ENCODE data around the gene STUB1.

Gene STUB1

DNA sequence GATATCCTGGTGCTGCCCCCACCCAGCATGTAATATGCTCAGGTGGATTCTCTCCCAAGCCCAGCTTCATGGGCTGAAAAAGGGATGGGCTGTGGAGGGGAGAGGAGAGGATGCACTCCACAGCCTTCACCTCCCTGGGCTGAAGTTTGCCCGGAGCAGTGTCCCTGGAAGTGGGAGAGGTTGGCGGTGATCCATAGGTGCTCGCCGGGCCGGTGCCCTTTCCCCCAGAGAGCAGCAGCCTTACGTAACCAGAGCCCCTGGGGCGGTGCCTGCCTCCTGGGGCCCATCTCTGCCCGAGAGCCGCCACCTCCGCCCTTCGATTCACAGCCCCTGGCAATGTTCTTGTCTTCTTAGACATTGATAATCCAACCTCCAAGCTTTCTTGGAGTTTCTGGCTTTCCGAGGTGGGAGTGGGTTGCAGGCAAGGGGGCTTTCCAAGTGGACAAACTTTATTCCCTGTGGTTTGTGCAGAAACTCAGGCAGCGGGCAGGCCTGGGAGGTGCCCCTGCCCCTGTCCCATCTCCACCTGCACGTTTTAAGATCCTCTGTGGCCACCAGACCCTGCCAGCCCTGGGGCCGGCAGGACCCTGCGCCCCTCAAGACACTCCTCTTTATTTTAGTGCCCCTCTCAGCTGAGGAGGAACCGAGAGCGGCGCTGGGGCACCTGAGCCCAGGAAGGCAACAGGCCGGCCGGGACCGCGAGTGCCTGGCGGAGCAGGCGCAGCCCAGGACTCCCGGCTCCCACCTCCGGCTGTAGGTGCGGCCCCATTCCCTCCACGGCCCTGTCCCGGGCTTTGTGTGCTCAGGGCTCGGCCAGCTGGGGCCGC lies 34.1 kb upstream of the STUB1 start:
- no peak for DNase-seq

DNA sequence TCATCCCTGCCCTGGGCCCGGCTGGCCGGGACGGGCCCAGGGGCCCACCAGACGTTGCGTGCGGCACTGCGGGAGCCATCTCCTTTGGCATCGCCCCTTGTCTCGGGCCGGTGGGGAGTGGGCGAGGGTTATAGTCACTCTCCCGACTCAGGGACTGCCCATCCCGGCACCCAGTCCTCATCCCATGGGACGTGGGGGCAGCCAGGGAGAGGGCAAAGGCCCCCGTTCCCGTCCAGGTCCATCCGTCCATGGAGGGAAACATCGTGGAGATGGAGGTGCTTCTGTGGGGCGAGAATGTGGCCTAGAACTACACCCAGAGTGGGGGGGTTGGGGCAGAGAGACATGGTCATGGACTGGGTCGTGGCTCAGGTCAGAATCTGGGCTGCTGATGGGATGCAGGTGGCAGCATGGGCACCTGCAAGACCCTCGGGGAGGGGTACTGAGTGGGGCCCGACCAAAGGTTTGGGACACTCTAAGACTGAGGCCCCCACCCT lies 33.5 kb upstream of the STUB1 start:
- no peak for DNase-seq

DNA sequence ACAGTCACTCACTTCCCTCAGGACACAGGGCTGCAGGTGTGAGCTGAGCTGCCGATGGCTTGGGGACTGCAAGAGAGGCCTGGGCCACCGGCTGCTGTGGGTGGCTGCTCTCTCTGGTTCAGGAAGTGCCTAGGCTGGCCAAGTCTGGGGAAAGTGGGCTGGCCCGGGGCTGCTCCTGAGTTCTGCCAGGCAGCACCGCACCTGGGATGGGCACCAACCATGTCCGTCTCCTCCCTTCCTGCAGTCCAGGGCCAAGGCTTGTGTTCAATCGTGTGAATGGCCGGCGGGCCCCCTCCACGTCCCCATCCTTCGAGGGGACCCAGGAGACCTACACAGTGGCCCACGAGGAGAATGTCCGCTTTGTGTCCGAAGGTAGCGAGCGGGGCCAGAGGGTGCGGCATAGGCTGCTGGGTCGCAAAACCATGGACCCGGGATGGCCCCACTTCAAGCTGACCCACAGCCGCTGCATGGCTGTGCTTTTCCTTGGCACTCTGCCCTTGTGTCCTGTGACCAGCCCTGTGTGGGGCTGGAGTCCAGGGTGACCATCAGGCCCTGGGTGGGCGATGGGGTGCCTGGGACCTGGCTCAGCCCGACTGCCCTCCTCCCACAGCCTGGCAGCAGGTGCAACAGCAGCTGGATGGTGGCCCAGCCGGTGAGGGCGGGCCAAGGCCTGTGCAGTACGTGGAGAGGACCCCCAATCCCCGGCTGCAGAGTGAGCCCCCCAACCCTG lies 32.9 kb upstream of the STUB1 start:
- no peak for DNase-seq

DNA sequence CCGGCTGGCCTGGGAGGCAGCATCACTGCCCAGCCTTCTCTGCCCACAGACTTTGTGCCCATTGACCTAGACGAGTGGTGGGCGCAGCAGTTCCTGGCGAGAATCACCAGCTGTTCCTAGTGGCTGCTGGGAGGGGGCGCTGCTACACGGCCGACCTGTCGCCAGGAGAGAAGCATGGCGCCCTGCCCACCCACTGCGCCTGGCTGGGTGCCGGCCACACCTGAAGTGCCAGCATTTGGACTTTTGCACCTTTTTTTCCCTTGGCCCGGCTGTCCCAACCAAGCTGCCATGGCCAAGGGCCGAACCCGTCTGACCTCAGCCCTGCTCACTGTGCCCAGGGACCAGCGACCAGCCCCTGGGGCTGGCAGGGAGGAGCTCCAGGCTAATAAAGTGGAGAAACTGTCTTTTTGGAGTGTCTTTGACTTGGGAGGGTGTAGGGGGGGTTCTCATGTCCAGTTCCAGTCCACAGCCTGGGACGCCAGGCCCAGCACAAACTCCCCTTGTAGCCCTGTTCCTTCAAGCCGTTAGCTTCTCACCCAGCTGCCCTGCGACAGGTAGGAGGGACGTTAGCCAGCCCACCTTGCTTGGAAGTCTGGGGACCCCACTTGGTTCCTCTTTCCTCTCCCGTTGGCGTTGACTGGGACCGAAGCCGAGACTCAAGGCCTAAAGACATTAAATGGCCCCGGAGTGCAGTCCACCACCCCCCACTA lies 32.0 kb upstream of the STUB1 start:
- DNase-seq = peak in 1 of 2 experiments; percentile 30

DNA sequence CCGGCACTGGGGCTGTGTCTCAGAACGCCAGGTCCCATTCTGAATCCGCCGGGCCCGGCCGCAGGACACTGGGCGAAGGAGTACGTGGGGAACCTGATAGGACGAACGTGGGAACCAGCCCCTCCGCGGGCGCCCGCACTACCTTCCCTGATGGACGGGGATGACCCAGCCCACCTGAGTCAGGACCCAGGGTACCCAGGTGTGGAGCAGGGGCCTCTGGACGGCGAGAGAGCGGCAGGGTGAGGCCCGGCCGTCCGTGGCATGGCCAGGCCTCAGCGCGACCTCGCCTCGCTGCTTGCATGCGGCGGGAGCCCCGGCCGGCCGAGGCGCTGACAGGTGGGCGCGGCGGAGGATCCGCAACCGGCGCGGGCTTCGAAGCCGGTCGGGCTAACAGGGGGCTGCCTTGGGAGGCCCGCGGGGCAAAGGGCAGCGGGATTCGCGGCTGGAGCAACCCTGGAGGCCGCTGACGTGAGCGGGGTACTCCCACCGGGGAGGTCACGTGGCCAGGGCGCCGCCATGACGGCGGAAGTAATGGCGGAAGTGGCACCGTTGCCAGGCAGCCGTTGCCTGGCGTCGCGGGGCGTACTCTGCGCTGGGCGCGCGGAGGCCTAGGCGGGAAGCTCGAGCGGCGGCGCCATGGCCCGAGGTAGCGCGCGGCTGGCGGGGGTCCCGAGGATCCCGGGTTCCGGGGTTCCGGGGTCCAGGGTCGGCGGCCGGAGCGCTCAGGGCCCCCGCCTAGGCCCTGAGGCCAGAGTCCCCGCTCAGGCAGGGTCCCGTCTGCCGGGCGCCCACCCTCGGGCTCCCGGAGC lies 31.2 kb upstream of the STUB1 start, which contains the start of gene WDR90:
Gene WDR90, plus strand, starts transcription at position 585 of the 809 bp plus-strand sequence. Its CDS starts 52 bp downstream, at position 637.
- peak; percentile 74 to 95 for DNase-seq

DNA sequence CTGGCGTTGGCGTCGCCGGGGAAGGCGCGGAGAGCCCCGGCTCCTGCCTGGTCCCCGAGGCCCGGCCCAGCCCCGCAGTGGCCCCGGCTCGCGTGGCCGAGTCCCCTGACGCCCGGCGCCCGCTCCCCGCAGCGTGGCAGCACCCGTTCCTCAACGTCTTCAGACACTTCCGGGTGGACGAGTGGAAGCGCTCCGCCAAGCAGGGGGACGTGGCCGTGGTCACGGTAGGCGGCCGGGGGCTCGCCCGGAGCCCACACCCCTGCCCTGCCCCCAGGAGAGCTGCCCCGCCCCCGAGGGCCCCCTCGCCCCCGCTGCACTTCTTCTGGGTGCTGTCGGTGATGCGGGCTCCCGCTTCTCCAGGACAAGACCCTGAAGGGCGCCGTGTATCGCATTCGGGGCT lies 30.6 kb upstream of the STUB1 start:
- no peak for DNase-seq

DNA sequence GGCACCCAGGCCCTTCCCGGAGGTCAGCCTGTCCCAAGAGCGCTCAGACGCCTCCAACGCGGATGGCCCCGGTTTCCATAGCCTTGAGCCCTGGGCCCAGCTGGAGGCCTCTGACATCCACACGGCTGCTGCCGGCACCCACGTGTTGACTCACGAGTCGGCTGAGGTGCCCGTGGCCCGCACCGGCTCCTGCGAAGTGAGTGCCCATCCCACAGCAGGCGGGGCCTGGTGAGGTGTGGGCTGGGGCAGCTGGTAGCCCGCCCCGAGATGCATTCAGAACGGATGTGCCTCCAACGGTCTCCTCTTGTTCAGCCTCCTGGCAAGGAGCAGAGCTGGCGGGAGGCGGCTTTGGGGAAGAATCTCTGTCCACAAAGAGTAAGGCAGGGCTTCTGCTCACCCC lies 28.4 kb upstream of the STUB1 start:
- no peak for DNase-seq

DNA sequence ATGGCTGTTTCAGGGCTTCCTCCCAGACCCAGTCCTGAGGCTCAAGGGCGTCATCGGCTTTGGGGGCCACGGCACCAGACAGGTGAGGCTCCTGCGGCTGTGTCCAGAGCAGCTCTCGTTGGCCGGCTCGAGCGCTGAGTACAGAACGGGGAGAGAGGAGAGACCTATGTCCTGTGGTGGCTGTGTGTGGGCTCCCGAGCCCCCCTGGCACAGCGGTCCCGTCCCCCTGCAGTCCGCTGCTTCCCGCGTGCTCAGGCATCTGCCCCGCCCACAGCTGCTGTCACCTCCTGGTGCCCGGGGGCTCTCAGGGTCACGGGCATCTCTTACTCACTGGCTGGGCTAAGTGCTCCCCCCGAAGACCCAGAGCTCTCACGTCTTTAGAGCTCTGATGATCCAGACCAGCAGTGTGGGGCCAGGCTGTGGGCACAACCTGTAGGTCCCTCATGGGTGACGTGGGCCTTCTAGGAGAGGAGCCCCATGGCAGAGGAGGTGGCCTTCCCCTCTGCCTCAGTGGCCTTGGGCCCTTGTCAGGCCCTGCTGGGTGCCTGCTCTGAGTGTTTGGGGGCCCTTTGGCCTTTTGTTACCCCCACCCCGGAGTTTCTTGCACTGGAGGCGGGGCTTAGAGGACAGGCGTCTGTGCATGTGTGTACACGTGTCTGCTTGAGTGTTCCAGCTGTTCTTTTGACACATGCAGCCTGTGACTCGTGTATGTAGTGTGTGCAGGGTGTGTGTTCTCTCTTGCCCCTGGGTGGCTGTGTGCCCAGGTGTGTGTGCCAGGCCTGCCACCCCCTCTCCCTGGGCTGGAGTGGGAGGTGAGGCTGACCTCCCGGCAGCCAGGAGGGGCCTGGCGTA lies 27.5 kb upstream of the STUB1 start:
- no peak for DNase-seq

DNA sequence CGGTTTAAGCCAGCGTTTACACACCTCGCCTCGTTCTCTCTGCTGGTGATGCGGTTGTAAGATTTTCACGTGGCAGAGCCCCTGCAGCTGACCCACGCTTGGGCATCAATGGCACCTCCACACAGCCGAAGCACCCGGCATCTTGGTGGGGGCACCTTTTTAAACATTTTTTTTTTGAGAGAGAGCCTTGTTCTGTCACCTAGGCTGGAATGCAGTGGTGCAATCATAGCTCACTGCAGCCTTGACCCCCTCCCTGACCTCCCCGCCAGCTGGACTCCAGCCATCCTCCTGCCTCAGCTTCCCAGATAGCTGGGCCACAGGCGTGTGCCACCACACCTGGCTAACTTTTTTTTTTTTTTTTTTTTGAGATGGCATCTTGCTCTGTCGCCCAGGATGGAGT lies 26.2 kb upstream of the STUB1 start:
- DNase-seq = no peak

DNA sequence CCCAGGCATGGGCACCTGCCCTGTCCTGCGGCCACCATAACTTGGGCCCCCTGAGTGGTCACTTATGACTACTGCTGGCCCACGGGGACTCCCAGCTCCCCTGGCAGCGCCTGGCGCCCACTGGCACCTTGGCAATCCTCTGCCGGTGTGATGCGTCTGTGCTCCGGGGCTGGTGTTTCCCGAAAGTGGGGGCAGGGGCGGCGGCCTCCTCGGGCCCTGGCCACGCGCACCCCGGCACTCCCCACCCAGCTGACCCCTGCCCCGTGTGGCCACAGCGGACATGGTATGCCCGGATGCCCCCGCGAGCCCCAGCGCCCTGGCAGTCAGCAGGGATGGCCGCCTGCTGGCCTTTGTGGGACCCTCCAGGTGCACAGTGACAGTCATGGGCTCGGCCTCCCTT lies 22.7 kb upstream of the STUB1 start:
- no peak for DNase-seq

DNA sequence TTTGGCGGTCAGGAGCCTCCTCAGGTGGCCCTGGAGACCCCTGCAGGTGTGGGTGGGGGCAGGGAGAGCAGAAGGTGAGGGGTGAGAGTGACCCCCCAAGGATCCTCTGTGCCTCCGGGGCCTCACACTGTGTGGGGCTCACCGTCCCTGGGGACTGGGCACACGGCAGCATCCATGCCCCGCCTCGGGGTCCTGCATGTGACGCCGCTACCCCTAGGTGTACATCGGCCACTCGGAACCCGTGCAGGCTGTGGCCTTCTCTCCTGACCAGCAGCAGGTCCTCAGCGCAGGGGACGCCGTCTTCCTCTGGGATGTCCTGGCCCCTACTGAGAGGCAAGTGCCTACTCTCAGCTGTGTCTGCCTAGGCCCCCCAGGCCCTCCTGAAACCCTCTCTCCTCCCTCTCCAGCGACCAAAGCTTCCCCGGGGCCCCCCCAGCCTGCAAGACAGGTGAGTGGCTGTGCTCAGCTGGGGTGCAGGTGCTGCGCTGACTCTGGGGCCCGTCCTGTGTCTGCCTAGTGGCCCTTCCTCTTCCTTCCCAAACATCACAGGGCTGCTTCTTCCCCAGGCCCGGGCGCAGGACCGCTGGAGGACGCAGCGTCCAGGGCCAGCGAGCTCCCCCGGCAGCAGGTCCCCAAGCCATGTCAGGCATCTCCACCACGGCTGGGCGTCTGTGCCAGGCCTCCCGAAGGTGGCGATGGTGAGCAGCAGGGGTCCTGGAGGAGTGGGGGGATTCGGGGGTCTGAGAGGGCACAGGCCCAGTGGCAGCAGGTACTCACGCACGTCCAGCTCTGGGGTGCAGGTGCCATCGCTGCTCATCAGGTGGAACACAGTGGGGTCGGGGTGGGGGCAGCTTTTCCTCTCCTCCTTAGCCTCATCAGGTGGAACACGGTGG lies 21.3 kb upstream of the STUB1 start:
- DNase-seq = no peak

DNA sequence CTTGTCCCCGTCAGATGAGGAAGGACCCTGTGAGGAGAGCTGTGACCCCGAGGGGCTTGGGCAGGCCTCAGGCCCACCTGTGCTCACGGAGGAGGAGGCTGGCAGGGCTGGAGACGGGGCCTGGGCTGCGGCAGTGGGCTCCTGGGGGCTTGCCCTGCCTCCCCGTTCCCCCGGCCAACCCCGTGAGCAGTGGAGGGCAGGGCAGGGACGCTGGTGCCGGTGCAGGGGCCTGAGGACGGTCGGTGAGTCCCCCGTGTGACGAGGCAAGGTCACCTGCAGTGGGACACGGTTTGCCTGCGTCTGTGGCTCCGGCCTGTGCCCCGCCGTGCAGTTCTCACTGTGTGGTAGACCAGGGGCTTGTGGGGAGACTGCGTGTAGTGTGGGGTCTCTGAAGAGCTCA lies 20.6 kb upstream of the STUB1 start:
- no peak for DNase-seq

DNA sequence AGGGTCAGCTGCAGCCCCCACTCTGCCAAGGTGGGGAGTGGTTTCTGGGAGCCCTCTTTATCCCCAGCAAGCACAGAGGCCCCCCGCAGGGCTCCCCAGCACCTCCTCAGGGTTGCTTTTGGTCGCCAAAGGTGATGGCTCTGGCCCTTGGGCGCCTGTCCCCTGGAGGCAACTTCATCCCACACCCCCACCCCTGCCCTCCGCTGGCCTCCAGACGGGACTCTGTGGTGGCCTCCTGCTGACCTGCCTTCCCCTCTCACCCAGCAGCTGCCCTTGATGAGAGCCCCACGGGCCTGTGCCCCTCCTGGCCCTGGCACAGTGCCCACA lies 20.1 kb upstream of the STUB1 start:
- no peak for DNase-seq

DNA sequence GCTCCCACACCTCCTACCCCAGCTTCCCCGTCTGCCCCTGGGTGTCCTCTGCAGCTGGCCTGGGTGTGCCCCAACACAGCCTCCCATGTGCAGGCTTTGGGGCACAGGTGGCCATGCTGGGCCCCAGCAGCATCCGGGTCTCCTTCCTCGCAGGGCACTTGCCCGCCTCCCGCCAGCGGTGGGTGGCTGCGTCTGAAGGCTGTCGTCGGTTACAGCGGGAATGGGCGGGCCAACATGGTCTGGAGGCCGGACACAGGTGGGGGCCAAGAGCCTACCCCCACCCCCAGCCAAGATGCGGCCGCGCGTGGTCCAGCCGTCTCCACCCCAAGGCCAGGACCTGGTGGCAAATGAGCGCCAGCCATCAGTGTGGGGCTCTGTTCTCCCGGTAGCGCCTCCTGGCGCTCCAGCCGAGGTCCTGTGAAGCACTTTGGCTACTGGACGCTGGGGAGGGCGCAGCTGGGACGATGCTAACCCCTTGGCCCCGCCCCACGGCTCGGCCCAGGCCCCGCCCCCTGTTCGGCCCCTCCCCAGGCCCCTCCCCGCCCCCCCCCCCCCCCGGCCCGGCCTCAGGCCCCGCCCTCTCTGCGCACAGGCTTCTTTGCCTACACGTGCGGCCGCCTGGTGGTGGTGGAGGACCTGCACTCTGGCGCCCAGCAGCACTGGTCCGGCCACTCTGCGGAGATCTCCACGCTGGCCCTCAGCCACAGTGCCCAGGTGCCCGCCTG lies 19.6 kb upstream of the STUB1 start:
- DNase-seq = peak; percentile 81 to 90

DNA sequence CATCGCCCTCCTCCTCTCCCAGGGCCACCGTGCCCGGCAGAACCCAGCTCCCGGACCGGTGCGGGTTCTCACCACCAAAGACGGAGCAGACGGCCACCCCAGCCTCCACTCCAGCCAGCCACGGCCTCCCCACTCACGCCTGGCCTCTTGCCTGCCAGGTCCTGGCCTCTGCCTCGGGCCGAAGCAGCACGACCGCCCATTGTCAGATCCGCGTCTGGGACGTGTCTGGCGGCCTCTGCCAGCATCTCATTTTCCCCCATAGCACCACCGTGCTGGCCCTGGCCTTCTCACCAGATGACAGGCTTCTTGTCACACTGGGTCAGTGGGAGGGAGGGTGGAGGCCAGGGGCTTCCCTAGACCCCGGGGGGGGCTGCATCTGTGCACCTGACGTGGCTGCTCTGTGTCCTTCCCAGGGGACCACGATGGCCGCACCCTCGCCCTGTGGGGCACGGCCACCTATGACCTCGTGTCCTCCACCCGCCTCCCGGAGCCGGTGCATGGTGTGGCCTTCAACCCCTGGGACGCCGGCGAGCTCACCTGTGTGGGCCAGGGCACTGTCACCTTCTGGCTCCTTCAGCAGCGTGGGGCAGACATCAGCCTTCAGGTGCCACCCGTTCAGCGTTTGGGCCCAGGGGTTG lies 18.9 kb upstream of the STUB1 start:
- DNase-seq = no peak

DNA sequence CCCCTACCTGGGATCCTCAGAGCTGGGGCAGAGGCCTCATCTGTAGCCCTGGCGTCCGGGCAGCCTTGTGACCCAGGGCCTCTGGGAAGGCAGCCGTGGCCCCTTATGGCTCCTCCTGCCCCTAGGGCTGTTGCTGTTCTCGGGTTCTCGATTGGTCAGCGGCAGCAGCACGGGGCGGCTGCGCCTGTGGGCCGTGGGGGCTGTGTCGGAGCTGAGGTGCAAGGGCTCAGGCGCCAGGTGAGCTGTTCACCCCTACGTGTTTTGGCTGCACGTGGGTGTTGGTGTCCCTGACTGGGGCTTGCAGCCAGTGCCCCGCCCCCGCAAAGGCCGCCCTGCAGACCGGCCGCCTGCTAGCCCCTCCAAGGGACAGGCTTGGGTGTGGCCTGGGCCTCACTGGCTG lies 18.1 kb upstream of the STUB1 start:
- no peak for DNase-seq

DNA sequence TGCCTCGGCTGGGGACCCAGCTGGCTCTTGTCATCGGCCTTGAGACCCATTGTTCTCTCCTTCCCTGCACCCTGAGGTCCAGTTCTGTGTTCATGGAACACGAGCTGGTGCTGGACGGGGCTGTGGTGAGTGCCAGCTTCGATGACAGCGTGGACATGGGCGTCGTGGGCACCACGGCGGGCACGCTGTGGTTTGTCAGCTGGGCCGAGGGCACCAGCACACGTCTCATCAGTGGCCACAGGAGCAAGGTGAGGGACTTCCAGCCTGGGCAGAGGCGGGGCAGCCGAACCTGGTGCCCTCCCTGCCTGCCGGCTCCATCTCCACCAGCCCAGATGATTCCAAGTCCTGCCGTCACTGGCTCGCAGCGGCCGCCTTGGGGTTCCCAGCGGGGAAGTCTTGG lies 17.6 kb upstream of the STUB1 start:
- no peak for DNase-seq

DNA sequence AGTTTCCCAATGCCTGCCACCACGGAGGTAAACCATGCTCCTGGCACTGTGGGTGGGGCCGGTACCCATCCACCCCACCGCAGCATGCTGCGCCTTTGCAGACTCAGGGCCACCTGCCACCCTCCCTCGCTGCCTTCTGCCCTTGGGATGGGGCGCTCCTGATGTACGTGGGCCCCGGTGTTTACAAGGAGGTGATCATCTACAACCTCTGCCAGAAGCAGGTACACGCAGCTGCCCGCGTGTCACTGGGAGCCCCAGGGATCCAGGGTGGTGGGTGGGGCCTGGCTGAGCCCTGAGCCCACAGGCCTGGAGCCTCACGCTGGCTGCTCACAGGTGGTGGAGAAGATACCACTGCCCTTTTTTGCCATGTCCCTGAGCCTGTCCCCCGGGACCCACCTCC lies 13.6 kb upstream of the STUB1 start:
- DNase-seq = no peak

DNA sequence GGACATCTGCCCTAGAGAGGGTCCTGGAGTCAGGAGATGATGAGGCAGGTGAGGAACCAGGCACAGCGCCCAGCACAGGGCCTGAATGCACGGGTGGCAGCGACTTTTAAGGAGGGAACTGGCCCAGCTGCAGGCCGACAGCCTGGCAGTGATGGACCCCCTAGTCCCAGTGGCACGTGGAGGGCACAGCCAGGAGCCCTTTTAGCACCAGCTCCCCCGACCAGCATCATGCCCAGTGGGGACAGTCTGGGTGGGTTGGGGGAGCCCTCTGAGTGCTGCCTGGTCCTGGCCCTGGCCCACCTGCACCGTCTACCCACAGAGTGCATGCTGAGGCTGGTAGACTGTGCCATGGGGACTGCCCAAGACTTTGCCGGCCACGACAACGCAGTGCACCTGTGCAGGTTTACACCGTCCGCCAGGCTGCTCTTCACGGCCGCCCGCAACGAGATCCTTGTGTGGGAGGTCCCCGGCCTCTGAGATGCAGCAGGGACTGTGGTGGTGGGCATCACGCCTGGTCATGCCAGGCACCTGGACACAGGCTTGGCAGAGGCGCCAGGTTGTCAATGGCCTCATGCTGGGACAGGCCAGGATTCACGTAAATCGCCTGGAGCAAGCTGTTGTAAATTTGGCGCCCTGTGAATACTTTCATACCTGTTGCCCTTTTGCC lies 13.0 kb upstream of the STUB1 start:
- DNase-seq = no peak
